ENCODE measurements around the gene TMEM40. TPM values are rescaled to one million over a fixed set of nuclear protein-coding genes. Genes with fewer than 3 reads are reported as not detected.

The TMEM40 gene
- total RNA-seq, 4 donors from 2014 or later, result 46.4 to 93.6 (median 50.7) TPM

DNA sequence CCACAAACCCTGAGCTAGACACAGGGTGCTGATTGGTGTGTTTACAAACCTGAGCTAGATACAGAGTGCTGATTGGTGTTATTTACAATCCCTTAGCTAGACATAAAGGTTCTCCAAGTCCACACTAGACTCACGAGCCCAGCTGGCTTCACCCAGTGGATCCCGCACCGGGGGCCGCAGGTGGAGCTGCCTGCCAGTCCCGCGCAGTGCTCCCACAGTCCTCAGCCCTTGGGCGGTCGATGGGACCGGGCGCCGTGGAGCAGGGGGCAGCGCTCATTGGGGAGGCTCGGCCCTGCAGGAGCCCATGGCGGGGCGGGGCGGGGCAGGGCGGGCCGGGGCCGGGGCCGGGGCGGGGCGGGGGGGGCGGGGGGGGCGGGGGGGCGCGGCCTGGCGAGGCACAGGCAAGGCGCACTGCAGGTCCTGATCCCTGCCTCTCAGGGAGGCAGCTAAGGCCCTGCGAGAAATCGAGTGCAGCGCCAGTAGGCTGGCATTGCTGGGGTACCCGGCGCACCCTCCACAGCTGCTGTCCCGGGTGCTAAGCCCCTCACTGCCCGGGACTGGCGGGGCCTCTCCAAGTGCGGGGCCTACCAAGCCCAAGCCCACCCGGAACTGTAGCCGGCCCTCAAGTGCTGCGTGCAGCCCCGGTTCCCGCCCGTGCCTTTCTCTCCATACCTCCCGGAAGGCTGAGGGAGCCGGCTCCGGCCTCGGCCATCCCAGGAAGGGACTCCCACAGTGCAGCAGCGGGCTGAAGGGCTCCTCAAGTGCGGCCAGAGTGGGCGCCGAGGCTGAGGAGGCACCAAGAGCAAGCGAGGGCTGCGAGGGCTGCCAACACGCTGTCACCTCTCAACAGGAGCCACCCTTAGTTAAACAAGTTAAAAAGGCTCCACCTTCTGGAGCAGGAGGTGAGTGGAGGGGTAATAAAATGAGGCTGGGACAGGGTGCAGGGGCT lies 9.8 kb upstream of the TMEM40 start:
- no peak for DNase-seq (ENCODE audit: low spot score in 2 of 2)
- WGBS, 2 donors, result 90 to 92% methylated on average over 24 to 34 of the region's 54 CpGs

DNA sequence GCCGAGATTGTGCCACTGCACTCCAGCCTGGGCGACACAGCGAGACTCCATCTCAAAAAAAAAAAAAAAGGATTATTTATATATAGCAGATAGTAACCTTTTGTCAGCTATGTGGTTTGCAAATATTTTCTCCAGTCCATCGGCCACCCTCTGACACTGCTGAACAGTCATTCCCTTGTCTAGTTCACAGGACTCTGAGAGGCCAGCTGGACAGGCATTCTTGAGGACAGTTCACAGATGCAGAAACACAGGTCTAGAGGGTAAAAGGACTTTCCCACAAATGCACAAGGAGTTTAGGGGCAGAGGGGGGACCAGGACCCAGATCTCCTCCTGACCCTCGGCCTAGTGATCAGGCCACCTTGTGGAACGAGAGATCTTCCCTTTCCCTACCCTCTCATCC lies 7.5 kb upstream of the TMEM40 start:
- intact Hi-C loops (cut with DNase I; ENCODE audit: low total_unique reads), result no loop called here
- H3K4me3 ChIP-seq (ENCODE audit: low read depth, poor library complexity, severe bottlenecking), result no peak overlapping the region
- DNase-seq (ENCODE audit: low spot score in 2 of 2), result no peak
- no peak for TF ChIP-seq POLR2A (IDR thresholded peaks at IDR 0.05)
- TF ChIP-seq, protein P1, sequence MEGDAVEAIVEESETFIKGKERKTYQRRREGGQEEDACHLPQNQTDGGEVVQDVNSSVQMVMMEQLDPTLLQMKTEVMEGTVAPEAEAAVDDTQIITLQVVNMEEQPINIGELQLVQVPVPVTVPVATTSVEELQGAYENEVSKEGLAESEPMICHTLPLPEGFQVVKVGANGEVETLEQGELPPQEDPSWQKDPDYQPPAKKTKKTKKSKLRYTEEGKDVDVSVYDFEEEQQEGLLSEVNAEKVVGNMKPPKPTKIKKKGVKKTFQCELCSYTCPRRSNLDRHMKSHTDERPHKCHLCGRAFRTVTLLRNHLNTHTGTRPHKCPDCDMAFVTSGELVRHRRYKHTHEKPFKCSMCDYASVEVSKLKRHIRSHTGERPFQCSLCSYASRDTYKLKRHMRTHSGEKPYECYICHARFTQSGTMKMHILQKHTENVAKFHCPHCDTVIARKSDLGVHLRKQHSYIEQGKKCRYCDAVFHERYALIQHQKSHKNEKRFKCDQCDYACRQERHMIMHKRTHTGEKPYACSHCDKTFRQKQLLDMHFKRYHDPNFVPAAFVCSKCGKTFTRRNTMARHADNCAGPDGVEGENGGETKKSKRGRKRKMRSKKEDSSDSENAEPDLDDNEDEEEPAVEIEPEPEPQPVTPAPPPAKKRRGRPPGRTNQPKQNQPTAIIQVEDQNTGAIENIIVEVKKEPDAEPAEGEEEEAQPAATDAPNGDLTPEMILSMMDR (IDR thresholded peaks at IDR 0.05), result no peak
- 79 to 88% methylated on average over 6 of the region's 6 CpGs for WGBS, 2 donors

More for the DNA sequence above, 9.8 kb upstream of the TMEM40 start:
- no peak for TF ChIP-seq POLR2A (IDR thresholded peaks at IDR 0.05)
- TF ChIP-seq, protein P1 (IDR thresholded peaks at IDR 0.05), result no peak
- intact Hi-C loops (cut with DNase I; ENCODE audit: low total_unique reads), result no loop called here
- no peak overlapping the region for H3K4me3 ChIP-seq (ENCODE audit: low read depth, poor library complexity, severe bottlenecking)

DNA sequence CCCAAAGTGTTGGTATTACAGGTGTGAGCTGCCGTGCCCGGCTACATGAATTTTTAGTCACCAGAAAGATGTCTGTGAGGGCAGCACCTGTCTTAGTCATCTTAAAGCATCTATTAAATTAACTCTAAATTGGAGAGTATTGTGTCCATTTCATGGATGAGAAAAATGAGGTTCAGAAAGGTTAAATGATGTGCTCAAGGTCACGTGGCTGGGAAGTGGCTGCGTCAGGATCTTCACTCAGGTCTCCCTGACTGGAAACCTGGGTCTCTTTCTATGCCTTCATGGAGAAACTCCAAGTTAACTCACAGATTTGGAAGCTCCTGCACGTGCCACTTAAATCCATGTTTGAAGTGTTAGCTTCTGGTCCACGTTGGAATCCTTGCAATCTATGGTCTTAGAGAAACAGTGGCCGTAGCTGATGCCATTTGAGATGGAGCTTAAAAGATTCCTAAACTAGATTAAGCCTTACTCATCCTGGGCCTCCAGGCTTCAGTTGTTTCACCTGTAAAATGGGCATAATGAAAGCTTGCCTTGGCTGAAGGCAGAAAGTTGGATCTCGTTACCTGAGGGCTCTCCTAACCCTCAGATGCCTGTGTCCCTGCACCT lies 5.2 kb upstream of the TMEM40 start:
- TF ChIP-seq, protein P1 (IDR thresholded peaks at IDR 0.05), result no peak
- no peak for TF ChIP-seq POLR2A (IDR thresholded peaks at IDR 0.05)
- 81 to 83% methylated on average over 8 of the region's 8 CpGs for WGBS, 2 donors
- no peak for DNase-seq (ENCODE audit: low spot score in 2 of 2)
- H3K4me3 ChIP-seq (ENCODE audit: low read depth, poor library complexity, severe bottlenecking), result no peak overlapping the region
- intact Hi-C loops (cut with DNase I; ENCODE audit: low total_unique reads), result no loop called here

DNA sequence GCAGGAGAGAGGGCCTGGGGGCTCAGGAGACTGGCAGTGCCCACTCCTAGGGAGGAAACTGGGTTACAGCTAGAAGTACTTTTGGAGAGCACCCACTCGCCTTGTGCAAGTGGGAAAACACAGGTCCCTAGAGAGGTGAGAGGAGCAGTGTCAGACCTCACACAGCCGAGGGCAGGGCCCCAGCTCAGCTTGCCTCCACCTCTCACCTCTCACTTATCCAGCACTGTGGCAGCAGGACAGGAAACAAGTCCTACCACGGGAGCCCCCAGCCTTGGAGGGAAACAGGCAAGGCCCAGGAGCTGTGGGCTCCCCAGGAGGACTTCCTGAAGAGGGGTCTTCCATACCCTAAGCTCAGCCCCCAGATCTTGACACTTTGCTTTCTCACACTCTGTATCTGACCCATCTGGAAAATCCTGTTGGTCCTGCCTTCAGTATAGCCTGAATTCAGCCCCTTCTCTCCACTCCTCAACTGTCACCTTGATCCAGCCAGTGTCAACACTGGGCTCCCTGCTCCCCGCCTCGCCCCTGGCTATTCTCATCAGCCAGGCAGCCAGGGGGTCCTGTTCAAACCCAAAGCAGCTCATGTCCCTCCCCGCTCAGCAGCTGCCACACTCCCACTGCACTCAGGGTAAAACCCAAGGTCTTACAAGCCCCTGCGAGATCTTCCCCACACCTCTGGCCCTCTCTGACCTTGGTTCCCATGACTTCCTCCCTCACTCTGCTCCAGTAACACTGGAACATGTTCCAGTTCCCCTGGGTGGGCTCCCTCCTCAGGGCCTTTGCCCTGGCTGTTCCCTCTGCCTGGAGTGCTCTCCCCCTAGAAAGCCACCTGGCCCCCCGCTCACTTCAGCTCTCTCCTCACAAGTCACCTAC lies 870 bp upstream of the TMEM40 start:
- 46 to 69% methylated on average over 8 of the region's 8 CpGs for WGBS, 2 donors
- TF ChIP-seq POLR2A (IDR thresholded peaks at IDR 0.05), result no peak
- TF ChIP-seq, protein P1 (IDR thresholded peaks at IDR 0.05), result no peak
- intact Hi-C loops (cut with DNase I; ENCODE audit: low total_unique reads), result no loop called here
- no peak overlapping the region for H3K4me3 ChIP-seq (ENCODE audit: low read depth, poor library complexity, severe bottlenecking)
- no peak for DNase-seq (ENCODE audit: low spot score in 2 of 2)

DNA sequence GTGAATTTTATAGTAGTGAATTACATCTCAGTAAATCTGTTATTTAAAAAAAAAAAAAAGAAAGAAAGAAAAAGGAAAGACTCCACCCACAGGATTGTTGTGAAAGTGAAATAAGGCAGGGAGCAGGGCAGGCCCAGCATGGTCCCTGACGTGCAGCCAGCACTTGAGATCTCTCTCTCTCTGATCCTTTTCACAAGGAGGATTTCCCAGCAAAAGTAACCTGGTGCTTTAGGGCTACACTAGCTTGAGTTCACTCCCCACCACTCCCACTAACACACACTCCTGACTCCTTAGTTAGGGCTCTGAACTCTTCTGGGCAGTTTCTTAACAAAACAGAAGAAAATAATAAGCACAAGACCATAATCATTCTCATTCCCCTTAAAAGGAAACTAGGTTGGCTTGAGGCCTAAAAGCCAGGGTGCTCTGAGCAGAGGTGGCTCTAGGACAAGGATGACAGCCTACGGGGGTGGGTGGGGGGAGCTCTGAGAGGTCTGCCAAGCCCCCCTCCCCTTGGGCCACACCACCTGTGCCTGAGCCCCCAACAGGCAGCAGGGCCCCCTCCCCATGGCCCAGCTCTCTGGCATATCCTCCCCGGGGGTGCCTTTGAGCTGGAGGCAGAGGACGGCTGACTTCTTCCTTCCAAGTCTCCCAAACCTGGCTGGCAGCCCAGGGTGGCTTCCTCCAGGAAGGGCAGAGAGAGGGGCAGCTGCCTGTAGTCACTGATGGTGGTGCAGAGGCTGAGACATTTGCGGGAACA lies 856 bp downstream of the TMEM40 start:
- TF ChIP-seq, protein P1 (IDR thresholded peaks at IDR 0.05), result no peak
- TF ChIP-seq POLR2A (IDR thresholded peaks at IDR 0.05), result no peak
- WGBS, 2 donors, result 14 to 19% methylated on average over 5 of the region's 5 CpGs
- no peak overlapping the region for H3K4me3 ChIP-seq (ENCODE audit: low read depth, poor library complexity, severe bottlenecking)
- intact Hi-C loops (cut with DNase I; ENCODE audit: low total_unique reads), result no loop called here
- DNase-seq (ENCODE audit: low spot score in 2 of 2), result no peak
